ENCODE data around the gene INPP5E. TPM values are rescaled to one million over a fixed set of nuclear protein-coding genes. Genes with fewer than 3 reads are reported as not detected.

INPP5E gene
- total RNA-seq, 1 donor = 8.2 TPM

DNA sequence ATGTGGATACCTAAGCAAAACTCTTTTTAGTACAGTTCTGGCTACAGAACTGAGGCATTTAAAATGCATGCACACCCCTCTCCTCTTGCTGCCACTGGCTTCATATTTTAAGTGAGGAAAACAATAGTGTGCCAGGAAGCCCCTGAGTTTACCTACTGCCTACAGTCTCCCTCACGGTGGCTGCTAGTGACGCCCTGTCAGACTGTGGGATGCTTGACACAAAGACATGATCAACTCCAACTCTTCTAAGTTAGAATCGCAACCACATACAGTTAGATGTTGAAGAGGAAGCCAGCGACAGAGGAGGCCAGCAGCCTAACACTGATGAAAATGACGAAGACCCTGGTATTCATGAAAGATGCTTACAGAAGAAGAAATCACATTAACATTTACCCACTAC lies 41.9 kb upstream of the INPP5E start:
- TF ChIP-seq, protein P1, sequence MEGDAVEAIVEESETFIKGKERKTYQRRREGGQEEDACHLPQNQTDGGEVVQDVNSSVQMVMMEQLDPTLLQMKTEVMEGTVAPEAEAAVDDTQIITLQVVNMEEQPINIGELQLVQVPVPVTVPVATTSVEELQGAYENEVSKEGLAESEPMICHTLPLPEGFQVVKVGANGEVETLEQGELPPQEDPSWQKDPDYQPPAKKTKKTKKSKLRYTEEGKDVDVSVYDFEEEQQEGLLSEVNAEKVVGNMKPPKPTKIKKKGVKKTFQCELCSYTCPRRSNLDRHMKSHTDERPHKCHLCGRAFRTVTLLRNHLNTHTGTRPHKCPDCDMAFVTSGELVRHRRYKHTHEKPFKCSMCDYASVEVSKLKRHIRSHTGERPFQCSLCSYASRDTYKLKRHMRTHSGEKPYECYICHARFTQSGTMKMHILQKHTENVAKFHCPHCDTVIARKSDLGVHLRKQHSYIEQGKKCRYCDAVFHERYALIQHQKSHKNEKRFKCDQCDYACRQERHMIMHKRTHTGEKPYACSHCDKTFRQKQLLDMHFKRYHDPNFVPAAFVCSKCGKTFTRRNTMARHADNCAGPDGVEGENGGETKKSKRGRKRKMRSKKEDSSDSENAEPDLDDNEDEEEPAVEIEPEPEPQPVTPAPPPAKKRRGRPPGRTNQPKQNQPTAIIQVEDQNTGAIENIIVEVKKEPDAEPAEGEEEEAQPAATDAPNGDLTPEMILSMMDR (IDR thresholded peaks at IDR 0.05; ENCODE audit: insufficient read depth, low read depth, low read length) = no peak
- peak overlapping the region; percentile 84 for H3K4me3 ChIP-seq (ENCODE audit: low read depth, low read length)
- peak; percentile 10 for DNase-seq (ENCODE audit: low read depth)

DNA sequence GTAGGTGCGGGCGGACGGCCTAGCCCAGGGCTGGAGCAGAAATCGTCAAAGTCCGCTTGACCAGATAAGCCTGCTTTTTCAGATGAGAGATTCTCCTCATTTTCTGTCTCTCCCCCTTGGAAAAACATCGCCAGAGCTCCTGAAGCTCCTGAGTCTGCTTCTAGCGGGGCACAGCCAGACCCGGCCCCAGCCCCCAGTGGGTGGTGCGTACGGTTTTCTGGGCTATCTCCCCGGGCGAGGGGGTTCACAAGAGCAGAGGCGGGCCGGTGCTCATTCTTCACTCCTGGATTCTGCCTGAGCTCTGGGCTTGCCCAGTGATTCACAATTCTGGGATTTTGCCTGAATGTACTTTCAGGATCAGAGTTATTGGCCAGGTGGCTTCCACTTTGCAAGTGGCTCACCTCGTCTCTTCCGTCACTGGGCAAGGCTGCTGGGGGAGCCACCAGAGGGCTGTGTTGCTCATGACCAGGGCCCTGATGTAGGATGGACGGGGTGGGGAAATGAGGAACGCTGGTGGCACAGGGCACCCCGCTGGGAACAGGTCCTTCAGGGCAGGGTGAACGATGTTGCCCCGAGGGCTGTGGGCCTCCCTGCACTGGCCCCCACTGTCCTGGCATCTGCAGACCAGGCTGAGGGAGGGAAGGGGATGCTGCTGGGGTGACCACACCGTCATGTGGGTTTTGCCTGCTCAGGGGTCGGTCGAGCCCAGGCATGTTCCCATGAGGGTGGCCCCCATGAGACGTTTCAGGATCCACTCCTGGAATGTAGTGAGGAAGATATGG lies 36.9 kb upstream of the INPP5E start:
- no peak for DNase-seq (ENCODE audit: low read depth)
- TF ChIP-seq, protein P1 (IDR thresholded peaks at IDR 0.05; ENCODE audit: insufficient read depth, low read depth, low read length) = no peak
- no peak overlapping the region for H3K4me3 ChIP-seq (ENCODE audit: low read depth, low read length)

DNA sequence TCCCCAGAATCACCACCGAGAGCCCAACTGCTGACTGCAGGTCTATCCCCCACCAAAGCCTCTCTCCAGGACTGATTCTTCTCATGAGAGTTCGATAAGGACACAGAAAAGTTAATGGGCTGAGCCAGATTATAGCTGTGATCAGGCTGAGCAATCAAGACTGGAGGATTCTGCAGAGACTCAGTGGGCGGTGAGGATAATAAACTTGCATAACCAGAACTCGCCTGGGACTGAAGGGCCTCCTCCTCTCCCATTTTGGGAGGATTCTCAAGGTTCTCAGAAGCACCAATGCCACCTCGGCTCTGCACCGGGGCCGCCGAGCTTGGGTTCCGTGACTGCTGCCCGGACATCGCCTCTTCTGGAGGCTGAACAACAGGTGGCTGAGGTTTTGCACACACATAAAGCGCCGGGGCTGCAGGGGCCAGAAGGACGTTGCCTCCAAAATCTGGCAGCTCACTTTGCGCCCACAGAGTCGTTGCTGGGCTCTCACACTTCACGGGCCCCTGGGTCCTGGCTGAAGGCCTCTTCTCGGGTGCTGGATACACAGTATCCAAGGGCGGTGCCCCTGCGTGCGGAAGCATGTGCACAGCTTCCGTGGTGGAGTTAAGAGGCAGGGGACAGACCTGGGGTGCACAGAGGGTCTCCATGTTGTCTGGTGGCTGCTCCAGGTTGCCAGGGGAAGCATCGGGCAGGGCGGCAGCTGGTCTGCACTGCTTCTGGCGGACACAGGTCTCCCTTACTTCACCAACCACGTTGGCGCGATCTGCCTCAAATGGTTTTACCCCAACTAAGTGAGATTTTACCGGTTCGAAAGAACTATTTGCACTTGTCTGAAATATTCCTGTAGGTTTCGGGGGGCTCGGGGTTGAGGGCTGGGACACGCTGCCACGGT lies 35.6 kb upstream of the INPP5E start:
- TF ChIP-seq, protein P1 (IDR thresholded peaks at IDR 0.05; ENCODE audit: insufficient read depth, low read depth, low read length) = no peak
- no peak for DNase-seq (ENCODE audit: low read depth)
- no peak overlapping the region for H3K4me3 ChIP-seq (ENCODE audit: low read depth, low read length)

DNA sequence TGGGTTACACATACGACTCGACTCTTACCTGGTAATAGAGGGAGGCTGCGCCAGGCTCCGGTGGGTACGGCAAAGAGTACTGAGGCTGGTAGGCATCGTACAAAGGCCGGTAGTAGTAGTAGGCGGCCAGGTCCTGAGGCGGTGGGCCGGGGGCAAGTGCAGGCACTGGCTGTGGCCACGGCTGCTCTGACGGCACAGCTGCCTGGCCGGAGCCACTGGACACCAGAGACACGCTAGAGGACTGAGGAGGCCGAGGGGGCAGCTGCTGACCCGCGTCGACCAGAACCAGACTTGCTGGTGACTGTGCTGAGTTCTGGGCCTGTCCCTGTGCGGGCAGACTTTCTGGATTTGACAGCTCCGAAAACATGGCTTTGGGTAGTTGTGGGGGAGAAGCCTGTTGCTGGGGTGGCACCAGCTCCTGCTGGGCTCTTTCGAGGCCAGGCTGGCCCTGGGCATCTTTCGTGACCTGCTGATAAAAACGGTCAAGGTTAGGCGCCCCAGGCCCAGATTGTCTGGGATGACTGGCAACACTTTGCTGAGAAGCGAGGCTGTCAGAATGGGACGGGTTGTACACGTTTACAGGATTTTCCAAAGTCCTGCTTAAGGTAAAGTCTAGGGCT lies 34.5 kb upstream of the INPP5E start:
- H3K4me3 ChIP-seq (ENCODE audit: low read depth, low read length) = no peak overlapping the region
- TF ChIP-seq, protein P1 (IDR thresholded peaks at IDR 0.05; ENCODE audit: insufficient read depth, low read depth, low read length) = no peak
- DNase-seq (ENCODE audit: low read depth) = no peak

DNA sequence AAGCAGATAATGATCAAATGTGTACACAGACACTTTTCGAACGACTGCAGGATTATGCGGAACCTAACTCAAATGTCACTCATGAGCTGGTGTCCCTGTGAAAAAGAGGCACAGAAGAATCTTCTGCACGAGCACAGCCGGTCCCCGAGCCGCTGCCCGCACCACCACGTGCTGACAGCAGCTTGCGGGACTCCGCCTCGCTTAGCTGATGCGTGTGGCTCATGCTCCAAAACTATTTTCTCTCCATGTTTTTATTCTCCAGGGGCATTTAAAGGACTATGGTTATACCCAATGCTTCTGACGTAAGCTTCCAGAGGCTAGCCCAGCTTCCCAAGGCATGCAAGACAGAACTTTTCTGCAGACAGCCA lies 33.7 kb upstream of the INPP5E start:
- no peak overlapping the region for H3K4me3 ChIP-seq (ENCODE audit: low read depth, low read length)
- TF ChIP-seq, protein P1 (IDR thresholded peaks at IDR 0.05; ENCODE audit: insufficient read depth, low read depth, low read length) = no peak
- DNase-seq (ENCODE audit: low read depth) = no peak

DNA sequence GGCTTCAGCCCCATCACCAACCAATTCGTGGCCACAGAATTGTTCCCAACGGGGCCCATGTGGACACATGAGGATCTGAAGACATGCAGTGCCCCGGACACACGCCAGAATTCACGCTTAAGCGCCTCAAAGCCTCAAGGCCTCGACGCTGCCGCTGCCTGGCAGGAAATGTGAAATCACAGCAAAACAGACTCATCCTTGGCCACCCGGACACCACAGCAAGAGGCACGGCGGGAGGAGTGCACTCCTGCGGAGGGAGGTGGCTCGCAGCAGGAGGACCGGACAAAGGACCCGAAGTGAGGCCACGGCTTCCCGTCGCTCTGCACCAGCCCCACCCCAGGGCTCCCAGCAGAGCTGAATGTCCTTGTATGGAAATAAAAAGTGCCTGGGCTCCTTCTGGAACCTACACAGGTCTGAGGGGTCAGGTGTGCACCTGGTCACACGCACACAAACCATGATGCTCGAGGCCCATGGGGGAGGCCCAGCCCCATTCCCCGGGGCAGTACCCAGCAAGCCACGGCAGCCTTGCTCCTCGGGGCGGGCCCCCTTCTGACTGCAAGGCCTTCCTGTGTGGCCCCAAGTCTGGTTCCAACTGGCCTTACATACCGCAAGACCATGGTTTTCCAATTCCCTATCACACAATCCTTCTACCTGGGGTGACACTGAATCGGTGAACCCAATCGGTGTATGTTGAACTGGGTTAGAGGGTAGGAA lies 33.2 kb upstream of the INPP5E start:
- TF ChIP-seq, protein P1 (IDR thresholded peaks at IDR 0.05; ENCODE audit: insufficient read depth, low read depth, low read length) = no peak
- no peak overlapping the region for H3K4me3 ChIP-seq (ENCODE audit: low read depth, low read length)
- DNase-seq (ENCODE audit: low read depth) = no peak

Measured in fibroblast of villous mesenchyme (primary cell).